ENCODE results near the gene FAM181A.

DNA sequence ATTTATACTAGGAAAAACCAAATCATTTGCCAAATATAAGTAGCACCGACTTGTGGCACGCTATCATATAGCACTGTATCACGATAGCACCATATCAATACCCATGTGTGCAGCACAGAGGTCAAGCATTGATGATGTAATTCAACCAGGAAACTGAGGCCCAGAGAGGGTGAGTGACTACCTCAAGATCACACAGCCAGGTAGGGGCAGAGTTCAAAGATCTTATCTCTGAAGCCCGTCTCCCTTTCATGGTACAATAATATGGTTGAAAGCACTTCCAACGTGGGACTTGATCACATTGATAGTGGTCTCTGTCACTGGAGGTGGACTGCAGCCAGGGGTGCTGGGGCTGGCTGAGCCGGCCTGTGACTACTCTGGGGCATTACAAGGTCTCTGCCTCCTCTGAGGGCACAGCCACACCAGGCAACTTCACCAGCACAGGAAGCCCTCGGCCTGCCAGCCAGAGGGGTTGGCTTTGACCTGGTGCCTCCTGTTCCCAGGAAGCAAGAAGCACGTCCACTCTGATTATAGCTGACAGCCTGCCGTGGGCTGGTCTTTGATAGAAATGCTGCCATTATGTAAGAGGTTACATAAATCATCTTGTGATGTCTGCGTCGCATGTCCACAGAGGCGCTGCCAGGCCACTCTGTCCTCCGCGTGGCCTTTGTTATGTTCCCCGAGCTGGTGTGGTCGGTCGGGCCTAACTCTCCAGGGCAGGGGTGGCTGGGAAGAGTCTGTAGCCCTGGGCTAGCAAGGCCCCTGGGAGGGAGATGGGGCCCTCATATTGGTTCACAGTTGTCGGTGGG, 5.9 kb upstream of the FAM181A start:
- TF ChIP-seq POLR2AphosphoS5 (IDR thresholded peaks at IDR 0.05) = no peak
- TF ChIP-seq, protein P1, sequence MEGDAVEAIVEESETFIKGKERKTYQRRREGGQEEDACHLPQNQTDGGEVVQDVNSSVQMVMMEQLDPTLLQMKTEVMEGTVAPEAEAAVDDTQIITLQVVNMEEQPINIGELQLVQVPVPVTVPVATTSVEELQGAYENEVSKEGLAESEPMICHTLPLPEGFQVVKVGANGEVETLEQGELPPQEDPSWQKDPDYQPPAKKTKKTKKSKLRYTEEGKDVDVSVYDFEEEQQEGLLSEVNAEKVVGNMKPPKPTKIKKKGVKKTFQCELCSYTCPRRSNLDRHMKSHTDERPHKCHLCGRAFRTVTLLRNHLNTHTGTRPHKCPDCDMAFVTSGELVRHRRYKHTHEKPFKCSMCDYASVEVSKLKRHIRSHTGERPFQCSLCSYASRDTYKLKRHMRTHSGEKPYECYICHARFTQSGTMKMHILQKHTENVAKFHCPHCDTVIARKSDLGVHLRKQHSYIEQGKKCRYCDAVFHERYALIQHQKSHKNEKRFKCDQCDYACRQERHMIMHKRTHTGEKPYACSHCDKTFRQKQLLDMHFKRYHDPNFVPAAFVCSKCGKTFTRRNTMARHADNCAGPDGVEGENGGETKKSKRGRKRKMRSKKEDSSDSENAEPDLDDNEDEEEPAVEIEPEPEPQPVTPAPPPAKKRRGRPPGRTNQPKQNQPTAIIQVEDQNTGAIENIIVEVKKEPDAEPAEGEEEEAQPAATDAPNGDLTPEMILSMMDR (IDR thresholded peaks at IDR 0.05) = no peak

Data from suprapubic skin (tissue), 3 donors.